GM19468 (cell line): ENCODE measurements around the gene MYBPC2.

Source experiments
- ATAC-seq: cut with Tn5 transposase; IDR thresholded peaks from one replicate; pipeline ENCODE4 v1.9.1; 2021; ENCODE audit warnings: mild to moderate bottlenecking, moderate library complexity, moderate number of reproducible peaks; ENCODE audit not compliant: unreplicated experiment; ENCODE audit errors: extremely low read depth

MYBPC2 gene

DNA sequence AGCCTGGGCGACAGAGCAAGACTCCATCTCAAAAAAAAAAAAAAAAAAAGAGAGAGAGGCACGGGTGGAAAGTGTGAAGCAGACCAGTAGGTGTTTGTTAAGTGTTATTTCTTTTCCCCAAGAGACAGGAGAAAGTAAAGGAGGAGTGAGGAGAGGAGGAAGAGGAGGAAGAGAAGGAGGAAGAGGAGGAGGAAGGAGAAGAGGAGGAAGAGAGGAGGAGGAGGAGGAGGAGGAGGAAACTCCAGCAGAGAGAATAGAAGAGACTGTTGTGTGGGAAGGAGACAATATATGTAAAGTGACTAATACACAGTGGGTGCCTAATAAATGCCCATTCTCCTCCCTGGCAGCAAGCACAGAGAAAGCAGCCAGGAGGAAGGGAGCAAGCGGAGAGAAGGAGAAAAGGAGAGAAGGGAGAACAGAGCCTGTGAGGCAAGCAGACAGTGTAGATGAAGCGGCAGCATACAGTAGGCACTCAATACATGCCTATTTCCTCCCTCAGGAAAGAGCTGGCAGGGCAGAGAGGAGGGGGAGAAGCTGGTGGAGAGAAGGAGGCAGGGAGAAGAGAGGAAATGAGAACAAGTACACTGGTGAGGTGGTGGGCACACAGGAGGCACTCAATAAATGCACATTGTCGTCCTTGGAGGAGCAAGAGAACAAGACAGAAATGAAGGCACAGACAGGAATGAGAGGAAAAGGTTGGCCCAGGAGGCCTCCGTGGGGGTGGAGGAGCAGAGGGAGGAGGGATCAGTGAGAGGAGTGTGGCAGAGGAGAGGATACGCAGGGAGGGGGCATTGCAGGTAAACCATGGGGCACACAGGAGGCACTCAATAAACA lies 61.7 kb downstream of the MYBPC2 start:
- ATAC-seq: no peak

DNA sequence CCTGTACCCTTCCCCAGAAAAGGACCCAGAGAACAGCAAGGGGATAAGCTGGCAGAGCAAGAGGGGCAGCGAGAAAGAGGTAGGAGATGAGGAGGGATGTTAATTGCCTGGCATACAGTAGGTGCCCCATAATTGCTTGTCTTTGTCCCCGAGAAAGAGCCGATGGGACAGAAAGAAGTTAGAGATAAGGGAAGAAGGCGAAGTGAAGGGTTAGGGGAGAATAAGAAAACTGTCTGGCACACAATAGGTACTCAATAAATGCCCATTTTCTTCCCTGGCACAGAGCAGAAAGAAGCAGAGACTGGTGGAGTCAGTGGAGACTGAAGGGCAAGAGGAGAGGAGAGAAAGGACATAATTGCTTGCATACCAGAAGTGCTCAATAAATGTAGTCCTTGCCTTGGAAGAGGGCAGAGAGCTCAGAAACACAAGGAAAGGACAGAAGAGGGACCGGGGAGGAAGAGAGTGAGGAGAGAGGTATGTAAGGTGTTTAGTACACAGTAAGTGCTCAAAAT lies 62.4 kb downstream of the MYBPC2 start:
- no peak for ATAC-seq

GRCh38 chr19:50496189-50497021 lies 63.7 kb downstream of the MYBPC2 start:
- no peak for ATAC-seq

- ATAC-seq: no peak
Measured at GRCh38 chr19:50497022-50497405, 64.3 kb downstream of the MYBPC2 start.

DNA sequence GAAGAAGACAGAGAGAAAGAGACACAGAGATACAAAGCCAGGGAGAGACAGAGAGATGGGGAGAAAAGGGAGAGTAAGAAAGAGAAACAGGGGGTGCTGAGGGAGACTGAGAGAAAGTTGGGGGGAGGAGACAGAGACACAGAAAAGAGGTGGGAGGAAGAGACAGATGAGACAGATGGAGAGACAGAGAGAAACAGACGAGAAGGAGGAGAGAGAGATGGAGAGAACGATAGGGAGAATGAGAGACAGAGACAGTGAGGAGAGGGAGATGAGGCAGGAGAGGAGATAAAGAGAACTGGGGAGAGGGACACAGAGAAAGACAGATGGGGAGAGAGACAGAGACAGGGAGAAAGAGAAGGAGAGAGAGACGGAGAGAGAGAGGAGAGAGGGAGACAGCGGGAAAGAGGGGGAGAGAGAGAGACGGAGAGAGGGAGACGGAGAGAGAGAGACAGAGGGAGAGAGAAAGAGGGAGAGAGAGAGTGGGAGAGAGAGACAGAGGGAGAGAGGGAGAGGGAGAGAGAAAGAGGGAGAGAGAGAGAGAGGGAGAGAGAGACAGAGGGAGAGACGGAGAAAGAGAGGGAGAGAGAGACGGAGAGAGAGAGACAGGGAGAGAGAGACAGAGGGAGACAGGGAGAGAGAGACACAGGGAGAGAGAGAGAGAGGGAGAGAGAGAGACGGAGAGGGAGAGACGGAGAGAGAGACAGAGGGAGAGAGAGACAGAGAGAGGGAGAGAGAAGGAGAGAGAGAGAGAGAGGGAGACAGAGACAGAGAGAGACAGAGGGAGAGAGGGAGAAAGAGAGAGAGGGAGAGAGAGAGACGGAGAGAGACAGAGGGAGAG lies 65.7 kb downstream of the MYBPC2 start:
- ATAC-seq: no peak

GRCh38 chr19:50500060-50500752 lies 67.5 kb downstream of the MYBPC2 start:
- no peak for ATAC-seq

- no peak for ATAC-seq
Measured at GRCh38 chr19:50500753-50501151, 68.1 kb downstream of the MYBPC2 start.

DNA sequence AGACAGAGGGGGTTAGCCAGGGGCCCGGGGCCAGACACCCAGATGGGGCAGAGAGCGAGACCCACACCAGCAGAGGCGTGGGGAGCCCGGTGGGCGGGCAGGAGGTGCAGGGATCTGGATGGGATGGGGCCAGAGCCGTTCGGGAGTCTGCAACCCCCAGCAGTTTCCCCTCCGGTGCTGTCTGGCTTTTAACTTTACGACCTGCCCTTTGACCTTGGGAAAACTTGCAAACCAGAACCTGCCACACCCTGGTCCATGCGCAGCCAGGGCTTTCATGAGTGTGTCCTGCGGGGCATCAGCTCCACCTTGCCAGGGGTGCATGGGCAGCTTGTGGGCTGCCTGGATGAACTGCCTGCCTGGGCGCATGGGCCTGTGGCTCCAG lies 68.5 kb downstream of the MYBPC2 start:
- ATAC-seq: no peak

DNA sequence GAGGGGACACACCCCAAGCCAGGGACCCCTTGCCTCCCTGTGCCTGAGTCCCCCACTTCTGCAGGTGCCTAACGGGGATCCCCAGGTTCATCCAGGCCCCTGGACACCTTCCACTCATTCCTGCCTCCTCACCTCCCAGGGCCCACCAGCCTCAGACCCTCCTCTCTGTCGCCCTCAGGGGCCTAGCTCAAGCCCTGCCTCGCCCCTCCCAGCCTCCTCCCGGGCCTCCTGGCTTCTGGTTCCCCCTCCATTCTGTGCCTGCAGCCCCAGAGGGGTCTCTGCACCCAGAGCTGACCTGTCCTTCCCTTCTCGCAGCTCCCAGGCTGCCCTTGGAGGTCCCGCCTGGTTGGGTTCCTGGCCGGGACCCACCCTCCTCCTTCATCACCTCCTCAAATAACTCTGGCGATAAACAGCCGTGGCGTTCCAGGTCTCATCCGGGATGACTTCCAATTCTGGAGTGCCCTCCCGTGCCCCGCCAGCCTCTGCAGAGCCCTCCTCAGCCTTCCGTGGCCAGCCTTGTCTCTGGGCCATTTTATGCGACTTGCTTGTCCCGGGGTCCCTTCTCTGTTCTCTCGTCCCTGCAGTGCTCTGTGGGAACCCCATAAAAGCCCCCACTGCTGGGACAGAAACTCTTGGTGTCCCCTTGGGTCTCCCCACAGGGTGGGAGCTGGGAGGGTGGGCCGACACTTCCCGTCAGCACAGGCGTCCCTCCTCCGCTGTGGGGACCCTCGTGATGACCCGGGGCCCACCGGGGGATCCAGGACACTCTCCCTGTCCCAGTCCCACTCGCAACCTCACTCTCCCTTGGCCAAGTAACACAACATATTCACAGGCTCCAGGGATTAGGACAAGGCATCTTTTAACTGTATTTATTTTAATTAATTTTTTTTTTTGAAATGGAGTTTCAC lies 69.1 kb downstream of the MYBPC2 start:
- no peak for ATAC-seq

GRCh38 chr19:50505856-50506611 lies 73.3 kb downstream of the MYBPC2 start:
- no peak for ATAC-seq

- ATAC-seq: no peak
Measured at GRCh38 chr19:50506700-50507099, 74.0 kb downstream of the MYBPC2 start.

GRCh38 chr19:50507376-50507775 lies 74.7 kb downstream of the MYBPC2 start:
- ATAC-seq: no peak

DNA sequence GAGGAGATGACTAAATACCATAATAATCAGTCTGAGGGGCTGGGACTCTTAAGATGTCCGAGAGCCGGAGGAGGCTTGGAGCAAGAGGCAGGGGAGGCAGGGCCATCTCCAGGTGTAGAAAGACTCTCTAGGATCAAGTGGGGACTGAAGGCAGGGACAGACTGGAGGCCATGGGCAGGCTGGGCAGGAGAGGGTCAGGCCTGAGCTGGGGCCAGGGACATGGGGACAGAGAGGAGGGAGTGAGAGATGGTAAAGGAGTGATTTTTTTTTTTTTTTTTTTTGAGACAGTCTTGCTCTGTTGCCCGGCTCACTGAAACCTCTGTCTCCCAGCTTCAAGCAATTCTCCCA lies 76.1 kb downstream of the MYBPC2 start:
- no peak for ATAC-seq

DNA sequence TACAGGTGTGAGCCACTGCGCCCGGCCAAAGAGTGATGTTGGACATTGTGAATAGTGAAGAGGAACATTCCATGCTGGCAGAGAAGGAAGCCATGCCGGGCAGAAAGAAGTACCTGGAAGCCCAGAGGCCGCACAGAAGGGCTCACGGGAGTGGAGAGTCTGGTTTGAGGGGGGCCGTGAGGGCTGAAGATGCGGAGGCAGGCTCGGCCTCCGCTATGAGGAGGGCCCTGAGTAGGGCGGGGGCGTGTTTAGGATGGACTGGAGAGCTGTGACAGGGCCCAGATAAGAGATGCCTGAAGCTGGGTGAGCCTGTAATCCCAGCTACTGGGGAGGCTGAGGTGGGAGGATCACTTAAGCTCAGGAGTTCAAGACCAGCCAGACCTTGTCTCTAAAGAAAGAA lies 76.7 kb downstream of the MYBPC2 start:
- ATAC-seq: no peak

DNA sequence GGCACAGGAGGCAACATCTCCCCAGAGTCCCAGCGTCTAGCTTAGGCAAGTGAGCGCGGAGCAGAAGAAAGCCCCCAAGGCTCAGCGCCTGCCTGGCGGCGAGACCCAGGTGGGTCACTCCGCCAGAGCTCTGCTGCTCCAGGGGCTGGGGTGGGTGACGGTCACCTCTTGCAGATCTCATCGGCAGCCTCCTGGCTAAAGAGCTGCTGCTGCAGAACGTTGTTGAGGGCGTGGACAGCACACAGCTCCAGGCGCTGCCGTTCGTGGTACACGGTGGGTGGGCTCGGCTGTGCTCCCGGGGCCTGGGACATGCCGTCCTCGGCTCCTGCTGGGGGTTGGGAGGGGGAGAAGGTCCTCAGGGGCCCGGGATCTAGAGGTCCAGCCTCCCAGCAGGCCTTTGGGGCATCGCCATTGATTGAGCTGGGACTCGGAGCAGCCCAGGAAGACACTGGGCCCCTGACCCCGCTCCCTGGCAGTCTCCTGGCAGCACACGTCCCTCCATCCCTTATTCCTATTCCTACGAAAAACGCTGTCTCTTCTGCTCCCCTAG lies 77.5 kb downstream of the MYBPC2 start:
- ATAC-seq: no peak

- no peak for ATAC-seq
Measured at GRCh38 chr19:50510700-50511068, 78.0 kb downstream of the MYBPC2 start.

GRCh38 chr19:50511069-50511822 lies 78.6 kb downstream of the MYBPC2 start, which contains the start of gene JOSD2:
Gene JOSD2, minus strand, starts transcription at chr19:50511191. Its CDS starts 760 bp downstream, at chr19:50510431.
- ATAC-seq: peak; percentile 75
